Tracheal epithelial cell (primary cell): ENCODE results near the gene ATXN10. TPM values are rescaled to one million over a fixed set of nuclear protein-coding genes. Genes with fewer than 3 reads are reported as not detected.

ENCODE experiments used
- total RNA-seq: library from RNA; depleted of rRNA; stranded (reverse); fragments of >200 nt; gene quantifications from 2 replicates; pipeline ENCODE4 v1.2.1, GENCODE V29; 2014

The ATXN10 gene
- 89.3 and 102 TPM in 2 replicates for total RNA-seq

GRCh38 chr22:45671783-45672563 lies at the start of gene ATXN10:
ATXN10 (plus strand) TSS chr22:45671834; CDS start chr22:45672064, 230 bp downstream.

Other genes with a start within 250 kb of the ATXN10 start
- gene FBLN1, start 169.0 kb upstream of the ATXN10 start, total RNA-seq, result 37.1 and 38.3 TPM in 2 replicates